Small intestine (tissue), 16 donors: ENCODE data around the gene VPS13A. TPM values are rescaled to one million over a fixed set of nuclear protein-coding genes. Genes with fewer than 3 reads are reported as not detected.

Source experiments
- DNase-seq, 2 donors: peaks; one replicate each; pipeline versions ENCODE4 v3.0.0 to v3.0.0-alpha.2; 2013
- FAIRE-seq: peaks from 2 replicates; lab custom pipeline; 2012; peaks lifted over from hg19 to GRCh38; lab: Jason Lieb, UNC
- H3K27ac ChIP-seq, 3 donors: one replicate each; pipeline ENCODE4 v1.5.1; 2013; ENCODE audit warnings: low read length in 2 of 3, mild to moderate bottlenecking in 2 of 3, control low read depth in 1 of 3, inconsistent platforms in 1 of 3, low read depth in 1 of 3, moderate library complexity in 1 of 3
- H3K27me3 ChIP-seq, 3 donors: one replicate each; pipeline ENCODE4 v1.6.1; 2013; ENCODE audit warnings: low read length in 3 of 3, inconsistent platforms in 1 of 3; ENCODE audit not compliant: control insufficient read depth in 3 of 3, insufficient read depth in 3 of 3
- H3K36me3 ChIP-seq, 3 donors: one replicate each; pipeline ENCODE4 v1.6.1; 2013; ENCODE audit warnings: low read length in 3 of 3, inconsistent platforms in 1 of 3, low read depth in 1 of 3, mild to moderate bottlenecking in 1 of 3, moderate library complexity in 1 of 3; ENCODE audit not compliant: control insufficient read depth in 3 of 3, insufficient read depth in 2 of 3
- H3K4me1 ChIP-seq, 3 donors: one replicate each; pipeline ENCODE4 v1.6.1; 2013; ENCODE audit warnings: low read length in 2 of 3, inconsistent platforms in 1 of 3, low read depth in 1 of 3, mild to moderate bottlenecking in 1 of 3, moderate library complexity in 1 of 3; ENCODE audit not compliant: control insufficient read depth in 3 of 3, insufficient read depth in 2 of 3
- H3K4me3 ChIP-seq, 3 donors: one replicate each; pipeline ENCODE4 v1.5.1; 2013; ENCODE audit warnings: low read length in 3 of 3, control low read depth in 1 of 3, inconsistent platforms in 1 of 3, low read depth in 1 of 3, mild to moderate bottlenecking in 1 of 3, moderate library complexity in 1 of 3
- H3K9me3 ChIP-seq, 2 donors: one replicate each; pipeline ENCODE4 v1.6.1; 2013; ENCODE audit warnings: low read depth in 1 of 2, low read length in 1 of 2; ENCODE audit not compliant: control insufficient read depth in 2 of 2, insufficient read depth in 1 of 2
- WGBS, 3 donors: extraction: QIAGEN DNeasy Blood & Tissue Kit; methylation state at CpG; one replicate each; pipeline ENCODE4 v1.1.7; 2013; 5-methylcytosine and 5-hydroxymethylcytosine counted together
- long read RNA-seq, 10 donors: transcript quantifications; one replicate each; lab custom pipeline, GENCODE V29; 2026
- polyA plus RNA-seq, 4 donors: library from polyadenylated mRNA; stranded (reverse) in 3 of 4; unstranded in 1 of 4; fragments of 200-250 nt in 3 of 4; fragments of 120-200 nt in 1 of 4; gene quantifications; one replicate each; pipeline versions ENCODE4 v1.2.1 to v1.2.3, GENCODE V29; 2013
- donor health status: healthy with polysubstance abuse.
- donor health status: control.
- donor health status: control.
- donor health status: Bipolar disorder and iron deficiency.
- donor health status: healthy.

VPS13A gene
- 10 to 100 TPM; 15.3 to 54.3 (median 37.3) TPM for polyA plus RNA-seq
- long read RNA-seq, donor 1, transcript VPS13A-211 (5 exons, 1,155 nt) = major isoform, 9 of 15 reads
- long read RNA-seq, donor 1, partial matches to known transcripts = 0 of 15 reads
- long read RNA-seq, donor 1, other reads (novel, unspliced or antisense) = 6 of 15 reads
- long read RNA-seq, donor 2, partial matches to known transcripts = 0 of 1 reads
- long read RNA-seq, donor 2, other reads (novel, unspliced or antisense) = 0 of 1 reads
- long read RNA-seq, donor 3, transcript VPS13A-211 (5 exons, 1,155 nt) = major isoform, 7 of 7 reads
- long read RNA-seq, donor 3, partial matches to known transcripts = 0 of 7 reads
- long read RNA-seq, donor 3, other reads (novel, unspliced or antisense) = 0 of 7 reads
- long read RNA-seq, donor 4 = 0 reads
- long read RNA-seq, donor 5, partial matches to known transcripts = 0 of 2 reads
- long read RNA-seq, donor 5, other reads (novel, unspliced or antisense) = 0 of 2 reads
- long read RNA-seq, donor 6, partial matches to known transcripts = 0 of 3 reads
- long read RNA-seq, donor 6, other reads (novel, unspliced or antisense) = 0 of 3 reads
- long read RNA-seq, donor 7, partial matches to known transcripts = 0 of 1 reads
- long read RNA-seq, donor 7, other reads (novel, unspliced or antisense) = 0 of 1 reads
- long read RNA-seq, donor 8 = 0 reads
- long read RNA-seq, donor 9, partial matches to known transcripts = 0 of 2 reads
- long read RNA-seq, donor 9, other reads (novel, unspliced or antisense) = 0 of 2 reads
- long read RNA-seq, donor 10, partial matches to known transcripts = 0 of 2 reads
- long read RNA-seq, donor 10, other reads (novel, unspliced or antisense) = 0 of 2 reads

DNA sequence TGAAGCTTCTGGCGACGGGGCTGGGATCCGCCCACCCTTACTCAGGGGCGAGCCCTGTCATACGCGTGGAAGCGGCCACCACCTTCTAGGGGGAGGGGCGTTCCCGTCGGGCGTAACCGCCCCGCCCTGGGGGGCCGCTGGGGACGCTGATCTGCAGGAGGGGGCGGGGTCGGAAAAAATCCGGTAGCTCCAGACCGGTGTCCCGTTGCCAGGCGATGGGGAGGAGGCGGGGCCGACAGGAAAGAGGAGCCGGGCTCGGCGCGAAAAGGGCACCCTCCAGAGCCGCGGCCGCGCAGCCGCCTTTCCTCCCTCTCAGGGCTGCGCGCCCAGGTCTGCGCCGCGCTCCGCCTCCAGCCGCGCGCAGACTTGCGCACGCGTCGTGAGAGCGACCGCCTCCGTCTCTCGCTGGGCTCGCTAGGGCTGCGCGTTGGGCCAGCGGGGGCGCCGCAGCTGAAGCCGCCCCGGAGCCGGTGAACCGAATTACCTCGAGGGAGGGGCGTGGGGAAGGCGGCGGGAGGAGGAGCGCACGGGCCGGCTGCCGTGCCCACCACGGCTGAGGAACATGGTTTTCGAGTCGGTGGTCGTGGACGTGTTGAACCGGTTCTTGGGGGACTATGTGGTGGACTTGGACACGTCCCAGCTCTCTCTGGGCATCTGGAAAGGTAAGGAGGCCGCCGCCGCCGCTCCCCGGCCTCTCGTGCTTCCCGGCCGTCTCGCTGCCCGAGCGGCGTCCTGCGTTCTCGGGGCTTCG, at the start of gene VPS13A:
TSS of gene VPS13A (plus strand) at position 392 of the 751 bp plus-strand sequence. CDS start at position 563, 171 bp downstream.
- Histone ChIP-seq H3K4me3 (peak within 1 kb of the TSS; percentile 61 to 80 (median 66)), H3K36me3 (no peaks in the 10 kb centered on the region), H3K27ac (peak within 1 kb of the TSS; percentile 83 to 84 (median 84)), H3K27me3 (no peaks in the 10 kb centered on the region), H3K9me3 (no peaks in the 10 kb centered on the region), H3K4me1 (peaks cover 0 to 3% (median 0%) of the 10 kb centered on the region in 3 donors)
- DNase-seq (peak; percentile 93 to 97), FAIRE-seq (no peak)
- WGBS, 3 donors = 0% methylated on average over 63 to 89 of the region's 89 CpGs

DNA sequence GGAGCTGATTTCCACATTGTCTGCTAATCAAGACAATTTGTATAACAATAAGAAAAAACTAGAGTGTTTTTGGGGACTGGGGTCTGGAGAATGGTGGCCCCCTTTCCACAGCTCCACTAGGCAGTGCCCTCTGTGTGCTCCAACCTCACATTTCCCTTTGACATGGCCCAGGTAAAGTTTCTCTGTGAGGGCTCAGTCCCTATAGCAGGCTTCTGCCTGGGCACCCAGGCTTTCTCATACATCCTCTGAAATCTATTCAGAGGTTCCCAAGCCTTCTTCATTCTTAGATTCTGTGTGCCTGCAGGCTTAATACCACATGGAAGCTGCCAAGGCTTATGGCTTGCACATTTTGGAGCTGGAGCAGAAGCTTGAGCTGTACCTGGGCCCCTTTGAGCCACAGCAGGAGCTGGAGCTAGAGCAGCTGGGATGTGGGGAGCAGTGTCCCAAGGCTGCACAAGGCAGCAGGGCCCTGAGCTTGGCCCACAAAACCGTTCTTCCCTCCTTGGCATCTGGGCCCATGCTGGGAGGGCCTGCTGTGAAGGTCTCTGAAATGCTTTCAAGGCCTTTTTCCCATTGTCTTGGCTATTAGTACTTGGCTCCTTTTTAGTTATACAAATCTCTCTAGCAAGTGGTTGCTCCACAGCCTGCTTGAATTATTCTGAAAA, 49.1 kb upstream of the VPS13A start:
- 25 to 47% (median 32%) methylated on average over 1 of the region's 1 CpG for WGBS, 3 donors
- no peak for FAIRE-seq
- no peaks in the 10 kb centered on the region for H3K36me3 ChIP-seq

DNA sequence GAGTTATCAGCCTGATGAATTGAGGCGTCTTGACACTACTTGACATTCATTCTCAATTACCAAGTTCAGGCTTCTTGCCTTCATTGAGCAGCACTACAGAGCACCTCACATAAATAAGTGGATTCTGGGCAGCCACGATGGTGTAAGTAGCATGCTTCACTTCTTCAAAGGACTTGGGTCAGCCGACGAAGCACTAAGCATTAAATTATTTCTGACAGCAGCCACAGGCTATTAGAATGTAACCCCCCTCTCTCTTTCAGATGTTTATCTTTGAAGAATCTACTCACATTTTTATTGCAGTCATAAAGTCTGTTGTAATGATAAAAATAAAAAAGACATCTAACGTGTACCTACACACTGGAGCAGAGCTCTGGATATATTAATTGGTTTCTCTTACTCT, 45.9 kb upstream of the VPS13A start:
- no peaks in the 10 kb centered on the region for H3K9me3 ChIP-seq
- peaks cover 0 to 5% (median 2%) of the 10 kb centered on the region in 3 donors for H3K27me3 ChIP-seq
- 21 to 30% (median 23%) methylated on average over 5 of the region's 5 CpGs for WGBS, 3 donors
- DNase-seq = no peak
- no peak overlapping the region for H3K27ac ChIP-seq
- no peaks in the 10 kb centered on the region for H3K36me3 ChIP-seq
- no peak overlapping the region for H3K4me3 ChIP-seq
- no peak for FAIRE-seq
- no peaks in the 10 kb centered on the region for H3K4me1 ChIP-seq

More for the DNA sequence above, 49.1 kb upstream of the VPS13A start:
- no peak overlapping the region for H3K27ac ChIP-seq
- H3K27me3 ChIP-seq = peaks cover 0 to 2% (median 0%) of the 10 kb centered on the region in 3 donors
- no peak for DNase-seq
- no peak overlapping the region for H3K4me3 ChIP-seq
- peaks cover 0 to 5% of the 10 kb centered on the region in 2 donors for H3K9me3 ChIP-seq
- no peaks in the 10 kb centered on the region for H3K4me1 ChIP-seq

DNA sequence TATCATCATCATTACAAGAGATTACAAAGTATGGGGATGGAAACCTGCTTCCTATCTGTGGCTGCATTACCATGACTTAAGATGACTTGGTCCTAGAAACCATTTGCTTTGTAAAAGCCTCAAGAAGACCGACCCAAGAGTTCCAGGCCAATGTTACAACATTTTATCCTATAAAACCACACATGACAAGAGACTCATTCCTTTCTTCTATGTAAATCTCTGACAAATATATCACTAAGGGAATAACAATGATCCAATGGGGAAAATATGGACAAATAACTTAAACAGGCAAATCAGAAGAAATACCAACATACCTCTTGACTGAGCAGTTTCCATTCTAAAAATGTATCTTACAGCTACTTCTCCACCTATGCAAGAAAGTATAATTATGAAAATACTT, 44.3 kb upstream of the VPS13A start:
- no peak overlapping the region for H3K4me3 ChIP-seq
- no peak overlapping the region for H3K27ac ChIP-seq
- WGBS, 3 donors = 86 to 89% (median 89%) methylated on average over 1 of the region's 1 CpG
- no peaks in the 10 kb centered on the region for H3K9me3 ChIP-seq
- H3K27me3 ChIP-seq = peaks cover 0 to 5% (median 2%) of the 10 kb centered on the region in 3 donors
- DNase-seq (no peak), FAIRE-seq (no peak)
- no peaks in the 10 kb centered on the region for H3K4me1 ChIP-seq
- H3K36me3 ChIP-seq = no peaks in the 10 kb centered on the region

DNA sequence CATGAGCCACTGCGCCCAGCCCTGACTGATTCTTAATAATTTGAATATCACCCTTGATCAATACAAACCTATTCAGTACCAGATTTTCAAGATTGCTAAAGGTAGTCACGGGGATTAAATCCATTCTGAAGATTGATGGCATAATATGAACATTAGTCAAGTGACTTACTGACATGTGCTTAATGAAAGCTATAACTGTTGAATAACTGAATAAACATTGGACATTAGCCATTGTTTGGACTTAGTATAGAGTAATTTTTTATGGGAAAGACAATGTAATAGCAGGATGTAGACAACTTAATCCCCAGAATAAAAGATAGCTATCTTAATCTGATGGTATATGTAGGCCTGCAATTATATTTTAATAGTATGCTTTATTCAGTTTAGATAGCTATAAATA, 35.0 kb upstream of the VPS13A start:
- H3K9me3 ChIP-seq = no peaks in the 10 kb centered on the region
- WGBS, 3 donors = 68 to 84% (median 76%) methylated on average over 2 of the region's 2 CpGs
- no peak overlapping the region for H3K4me3 ChIP-seq
- H3K4me1 ChIP-seq = no peaks in the 10 kb centered on the region
- no peak for FAIRE-seq
- H3K27ac ChIP-seq = no peak overlapping the region
- H3K36me3 ChIP-seq = no peaks in the 10 kb centered on the region
- DNase-seq = no peak
- peaks cover 0 to 2% (median 0%) of the 10 kb centered on the region in 3 donors for H3K27me3 ChIP-seq

DNA sequence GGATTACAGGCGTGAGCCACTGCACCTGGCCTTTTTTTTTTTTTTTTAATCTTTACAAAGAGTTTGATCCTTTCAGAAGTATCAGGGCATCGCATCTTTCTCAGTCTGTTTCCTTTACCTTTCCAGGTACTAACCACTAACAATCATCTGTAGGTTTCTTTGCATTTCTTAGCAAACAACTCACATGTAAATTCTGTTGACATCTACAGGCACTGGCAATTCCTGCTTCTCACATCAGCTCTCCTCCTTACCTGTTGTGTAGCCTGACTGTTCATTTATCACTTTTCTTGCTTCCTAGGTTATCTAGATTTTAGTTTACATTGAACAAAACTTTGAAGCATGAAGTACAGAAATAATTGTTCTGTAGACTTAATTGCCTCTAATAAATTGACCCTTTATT, 27.5 kb upstream of the VPS13A start:
- Histone ChIP-seq H3K27ac (no peak overlapping the region), H3K36me3 (no peaks in the 10 kb centered on the region), H3K4me3 (no peak overlapping the region), H3K9me3 (no peaks in the 10 kb centered on the region), H3K27me3 (no peaks in the 10 kb centered on the region), H3K4me1 (no peaks in the 10 kb centered on the region)
- 55 to 60% (median 56%) methylated on average over 2 of the region's 2 CpGs for WGBS, 3 donors
- DNase-seq = no peak
- FAIRE-seq = no peak

DNA sequence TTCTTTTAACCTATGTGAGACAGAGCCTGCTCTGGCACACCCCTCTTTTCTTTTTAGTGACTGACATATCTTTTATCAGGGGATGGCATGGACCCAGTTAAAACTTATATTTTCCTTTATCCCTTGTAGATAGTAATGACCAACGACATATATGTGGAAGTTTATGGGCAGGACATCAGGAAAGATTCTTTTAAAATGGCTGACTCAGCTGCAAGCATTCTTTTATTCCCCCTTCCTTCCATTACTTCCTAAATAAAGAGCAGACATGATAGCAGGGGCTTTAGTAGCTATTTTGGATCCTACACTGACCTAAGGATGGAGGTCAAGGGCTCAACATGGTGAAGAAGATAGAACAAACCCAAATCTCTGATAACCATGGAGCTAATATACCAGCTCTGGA, 25.0 kb upstream of the VPS13A start:
- H3K4me3 ChIP-seq = no peak overlapping the region
- no peaks in the 10 kb centered on the region for H3K4me1 ChIP-seq
- WGBS, 3 donors = 46 to 53% (median 50%) methylated on average over 1 of the region's 1 CpG
- H3K9me3 ChIP-seq = no peaks in the 10 kb centered on the region
- H3K27ac ChIP-seq = no peak overlapping the region
- DNase-seq = no peak
- H3K27me3 ChIP-seq = no peaks in the 10 kb centered on the region
- H3K36me3 ChIP-seq = no peaks in the 10 kb centered on the region
- no peak for FAIRE-seq
